SU-DHL-6 (cell line): ENCODE data around the gene TOM1L2.

Source experiments
- H2AFZ ChIP-seq: fragments of 200-600 bp; sonication (generic); 2 replicates; pipeline ENCODE4 v1.6.1; 2014; ENCODE audit warnings: low read depth, mild to moderate bottlenecking, moderate library complexity, mixed read lengths, antibody characterized with exemption, low read length; ENCODE audit not compliant: severe bottlenecking
- H3F3A ChIP-seq: fragments of 200-600 bp; shearing (Covaris generic); 2 replicates; pipeline ENCODE4 v1.6.0; 2016; ENCODE audit warnings: antibody characterized with exemption, mild to moderate bottlenecking; ENCODE audit not compliant: insufficient read depth
- H3K27ac ChIP-seq: fragments of 200-600 bp; sonication (generic); 2 replicates; pipeline ENCODE4 v1.5.1; 2016; ENCODE audit warnings: low read depth, mild to moderate bottlenecking, low read length, moderate library complexity, mixed read lengths
- H3K27me3 ChIP-seq: fragments of 200-600 bp; sonication (generic), shearing (Covaris generic); 2 replicates; pipeline ENCODE4 v1.6.0; 2014; ENCODE audit warnings: mild to moderate bottlenecking, low read length
- H3K36me3 ChIP-seq: fragments of 200-600 bp; sonication (generic); 2 replicates; pipeline ENCODE4 v1.6.1; 2014; ENCODE audit warnings: mild to moderate bottlenecking, low read length, mixed read lengths
- H3K4me2 ChIP-seq: fragments of 300-600, 200-600 bp; shearing (Covaris generic), sonication (generic); 2 replicates; pipeline ENCODE4 v1.6.0; 2014; ENCODE audit warnings: low read length, low read depth, mild to moderate bottlenecking; ENCODE audit not compliant: poor library complexity, severe bottlenecking
- H3K4me3 ChIP-seq: fragments of 200-600 bp; sonication (generic); 2 replicates; pipeline ENCODE4 v1.5.1; 2014; ENCODE audit warnings: antibody characterized with exemption, low read length, mild to moderate bottlenecking, mixed read lengths; ENCODE audit not compliant: insufficient read depth, poor library complexity, severe bottlenecking
- H3K79me2 ChIP-seq: fragments of 200-600 bp; sonication (generic); 2 replicates; pipeline ENCODE4 v1.6.1; 2014; ENCODE audit warnings: mild to moderate bottlenecking, low read length, moderate library complexity; ENCODE audit not compliant: insufficient read depth
- H3K9ac ChIP-seq: fragments of 200-600 bp; sonication (generic); 2 replicates; pipeline ENCODE4 v1.7.0; 2014; ENCODE audit warnings: mild to moderate bottlenecking, low read length
- H3K9me2 ChIP-seq: fragments of 200-600 bp; sonication (generic); replicated peaks from 2 replicates; pipeline ENCODE4 v1.6.1; 2014; ENCODE audit warnings: low read length; ENCODE audit not compliant: insufficient read depth
- H3K9me3 ChIP-seq: fragments of 200-600 bp; sonication (generic); 2 replicates; pipeline ENCODE4 v1.6.1; 2014; ENCODE audit warnings: low read length, mixed read lengths; ENCODE audit not compliant: insufficient read depth
- H4K20me1 ChIP-seq: fragments of 200-600 bp; sonication (generic); 2 replicates; pipeline ENCODE4 v1.6.1; 2014; ENCODE audit warnings: low read depth, mild to moderate bottlenecking, antibody characterized with exemption, low read length, moderate library complexity, mixed read lengths
- CTCF ChIP-seq: fragments of 200-600 bp; sonication (generic); IDR thresholded peaks from one replicate; pipeline ENCODE4 v1.5.1; 2017; ENCODE audit warnings: antibody characterized with exemption, mild to moderate bottlenecking, low read length, moderate library complexity; ENCODE audit not compliant: insufficient read depth, poor library complexity, severe bottlenecking
- EZH2phosphoT487 ChIP-seq: fragments of 200-600 bp; sonication (generic), shearing (Covaris generic); conservative IDR thresholded peaks from 2 replicates; pipeline ENCODE4 v1.6.1; 2018; ENCODE audit warnings: mild to moderate bottlenecking, antibody characterized with exemption, low read length, moderate library complexity, mixed read lengths

Gene TOM1L2

GRCh38 chr17:17988427-17988945, 16.3 kb upstream of the TOM1L2 start:
- Histone ChIP-seq H3K36me3 (no peaks in the 10 kb centered on the region), H3K9ac (no peak overlapping the region), H3K9me2 (no peaks in the 10 kb centered on the region), H3K9me3 (no peaks in the 10 kb centered on the region), H3K79me2 (no peaks in the 10 kb centered on the region), H3K4me3 (no peak overlapping the region), H3F3A (no peaks in the 10 kb centered on the region), H3K27me3 (no peaks in the 10 kb centered on the region), H4K20me1 (no peaks in the 10 kb centered on the region), H2AFZ (no peak overlapping the region), H3K27ac (no peak overlapping the region), H3K4me2 (no peak overlapping the region)
- TF ChIP-seq EZH2phosphoT487 (no peak), CTCF (no peak)

GRCh38 chr17:17987901-17988300, 15.7 kb upstream of the TOM1L2 start:
- H4K20me1 ChIP-seq: no peaks in the 10 kb centered on the region
- H3K27ac ChIP-seq: no peak overlapping the region
- no peak overlapping the region for H3K9ac ChIP-seq
- H3K4me2 ChIP-seq: no peak overlapping the region
- no peak overlapping the region for H3K4me3 ChIP-seq
- no peaks in the 10 kb centered on the region for H3K9me3 ChIP-seq
- no peaks in the 10 kb centered on the region for H3F3A ChIP-seq
- H3K79me2 ChIP-seq: no peaks in the 10 kb centered on the region
- no peaks in the 10 kb centered on the region for H3K36me3 ChIP-seq
- no peak overlapping the region for H2AFZ ChIP-seq
- no peaks in the 10 kb centered on the region for H3K9me2 ChIP-seq
- TF ChIP-seq CTCF: no peak
- no peak for TF ChIP-seq EZH2phosphoT487
- H3K27me3 ChIP-seq: no peaks in the 10 kb centered on the region

- Histone ChIP-seq H3K9ac (no peak overlapping the region), H3K4me2 (no peak overlapping the region), H3K4me3 (no peak overlapping the region), H3K27me3 (no peaks in the 10 kb centered on the region), H2AFZ (no peak overlapping the region), H3K9me2 (no peaks in the 10 kb centered on the region), H3K27ac (no peak overlapping the region), H3K36me3 (no peaks in the 10 kb centered on the region), H3K79me2 (no peaks in the 10 kb centered on the region), H3F3A (no peaks in the 10 kb centered on the region), H3K9me3 (no peaks in the 10 kb centered on the region), H4K20me1 (no peaks in the 10 kb centered on the region)
- TF ChIP-seq CTCF (no peak), EZH2phosphoT487 (no peak)
Observed at GRCh38 chr17:17987187-17987896, 15.1 kb upstream of the TOM1L2 start.
